Measurements from ENCODE around the gene CABP1. TPM values are rescaled to one million over a fixed set of nuclear protein-coding genes. Genes with fewer than 3 reads are reported as not detected.

CABP1 gene
- total and polyA plus RNA-seq, 4 donors: 0.05 to 0.12 (median 0.08) TPM; not detected in 1

- TF ChIP-seq YY1 (IDR thresholded peaks at IDR 0.05) (no peak), REST (IDR thresholded peaks at IDR 0.05) (no peak), FOXA1 (IDR thresholded peaks at IDR 0.05) (no peak), TAF1 (conservative IDR thresholded peaks at IDR 0.05) (no peak), ATF3 (IDR thresholded peaks at IDR 0.05) (no peak), HNF4G (IDR thresholded peaks at IDR 0.05) (no peak), MAX (IDR thresholded peaks at IDR 0.05) (no peak), NR2F2 (IDR thresholded peaks at IDR 0.05) (no peak), RXRA (IDR thresholded peaks at IDR 0.05) (no peak), RAD21 (IDR thresholded peaks at IDR 0.05) (no peak), FOXA2 (IDR thresholded peaks at IDR 0.05) (no peak), SP1 (IDR thresholded peaks at IDR 0.05) (no peak), GABPA (IDR thresholded peaks at IDR 0.05 in 1 of 2, conservative IDR thresholded peaks at IDR 0.05 in 1 of 2) (no peak), HNF4A (conservative IDR thresholded peaks at IDR 0.05) (no peak), JUND (IDR thresholded peaks at IDR 0.05) (no peak), ZBTB33 (IDR thresholded peaks at IDR 0.05) (no peak), CTCF (IDR thresholded peaks at IDR 0.05; ENCODE audit: low read depth, low read length, missing input control) (no peak), EGR1 (IDR thresholded peaks at IDR 0.05; ENCODE audit: low read depth in 2 of 2) (no peak)
- H3K36me3 ChIP-seq (ENCODE audit: control insufficient read depth in 4 of 4, insufficient read depth in 3 of 4, low read depth in 1 of 4, low read length in 3 of 4): no peaks in the 10 kb centered on the region
- H3K27me3 ChIP-seq (ENCODE audit: control insufficient read depth in 4 of 4, insufficient read depth in 4 of 4, low read length in 3 of 4): no peaks in the 10 kb centered on the region
- H3K9me3 ChIP-seq (ENCODE audit: control insufficient read depth in 4 of 4, low read length in 3 of 4): no peaks in the 10 kb centered on the region
- no peak overlapping the region for H3K4me3 ChIP-seq (ENCODE audit: low read depth in 1 of 3, low read length in 3 of 3)
- no peak for DNase-seq (ENCODE audit: low spot score)
- H3K27ac ChIP-seq (ENCODE audit: low read depth in 1 of 2, low read length in 2 of 2): no peak overlapping the region
- no peaks in the 10 kb centered on the region for H3K4me1 ChIP-seq (ENCODE audit: control insufficient read depth in 4 of 4, insufficient read depth in 4 of 4, low read length in 3 of 4)
- WGBS: 85% methylated on average over 5 of the region's 5 CpGs
- no peak overlapping the region for H3K9ac ChIP-seq (ENCODE audit: low read depth in 1 of 2, low read length in 2 of 2)
These were observed 9.3 kb upstream of the CABP1 start for GRCh38 chr12:120631097-120631496.
